Vagina (tissue), 2 donors: ENCODE results near the gene CNNM2.

ENCODE experiments used
- POLR2A ChIP-seq, 2 donors: fragments of 450-650 bp; IDR thresholded peaks; one replicate each; pipeline ENCODE4 v1.6.1; 2017; ENCODE audit warnings: antibody characterized with exemption in 2 of 2, mild to moderate bottlenecking in 2 of 2, moderate library complexity in 2 of 2
- TF ChIP-seq, protein P1 (sequence below), 3 experiments: fragments of 450-650 bp in 2 of 3; fragments of 200-600 bp in 1 of 3; sonication (generic) in 1 of 3; IDR thresholded peaks; one replicate each; pipeline ENCODE4 v1.5.1; 2017 to 2019; ENCODE audit warnings: antibody characterized with exemption in 3 of 3, mild to moderate bottlenecking in 2 of 3, moderate library complexity in 2 of 3

GRCh38 chr10:103019425-103019824, 101.3 kb downstream of the CNNM2 start:
- TF ChIP-seq POLR2A (IDR thresholded peaks at IDR 0.05) = no peak
- TF ChIP-seq, protein P1, sequence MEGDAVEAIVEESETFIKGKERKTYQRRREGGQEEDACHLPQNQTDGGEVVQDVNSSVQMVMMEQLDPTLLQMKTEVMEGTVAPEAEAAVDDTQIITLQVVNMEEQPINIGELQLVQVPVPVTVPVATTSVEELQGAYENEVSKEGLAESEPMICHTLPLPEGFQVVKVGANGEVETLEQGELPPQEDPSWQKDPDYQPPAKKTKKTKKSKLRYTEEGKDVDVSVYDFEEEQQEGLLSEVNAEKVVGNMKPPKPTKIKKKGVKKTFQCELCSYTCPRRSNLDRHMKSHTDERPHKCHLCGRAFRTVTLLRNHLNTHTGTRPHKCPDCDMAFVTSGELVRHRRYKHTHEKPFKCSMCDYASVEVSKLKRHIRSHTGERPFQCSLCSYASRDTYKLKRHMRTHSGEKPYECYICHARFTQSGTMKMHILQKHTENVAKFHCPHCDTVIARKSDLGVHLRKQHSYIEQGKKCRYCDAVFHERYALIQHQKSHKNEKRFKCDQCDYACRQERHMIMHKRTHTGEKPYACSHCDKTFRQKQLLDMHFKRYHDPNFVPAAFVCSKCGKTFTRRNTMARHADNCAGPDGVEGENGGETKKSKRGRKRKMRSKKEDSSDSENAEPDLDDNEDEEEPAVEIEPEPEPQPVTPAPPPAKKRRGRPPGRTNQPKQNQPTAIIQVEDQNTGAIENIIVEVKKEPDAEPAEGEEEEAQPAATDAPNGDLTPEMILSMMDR (IDR thresholded peaks at IDR 0.05) = no peak
